DMS53 (cell line): ENCODE results near the gene TC2N.
"Not testable (repeated sequence)": the region's sequence is repeated elsewhere in the genome, so short reads cannot be mapped to it uniquely, and the experiment has no call there.

ENCODE experiments used
- DNase-seq: peaks from one replicate; lab custom pipeline; 2025; lab: John Stamatoyannopoulos, UW

Gene TC2N

GRCh38 chr14:91889477-91890211 is 22.3 kb upstream of the TC2N start:
- no peak for DNase-seq

GRCh38 chr14:91888641-91889476 is 21.5 kb upstream of the TC2N start:
- DNase-seq, result no peak

- DNase-seq, result no peak
These were observed 19.6 kb upstream of the TC2N start for GRCh38 chr14:91886961-91887360.

GRCh38 chr14:91885839-91886238 is 18.5 kb upstream of the TC2N start:
- no peak for DNase-seq

GRCh38 chr14:91885113-91885712 is 17.9 kb upstream of the TC2N start:
- DNase-seq, result no peak

GRCh38 chr14:91884664-91885063 is 17.3 kb upstream of the TC2N start:
- no peak for DNase-seq

GRCh38 chr14:91883753-91884152 is 16.4 kb upstream of the TC2N start:
- no peak for DNase-seq

- no peak for DNase-seq
These were observed 15.4 kb upstream of the TC2N start for GRCh38 chr14:91882776-91883175.

GRCh38 chr14:91882369-91882768 is 15.0 kb upstream of the TC2N start:
- no peak for DNase-seq

GRCh38 chr14:91879196-91879595 is 11.9 kb upstream of the TC2N start:
- DNase-seq, result no peak

- DNase-seq, result no peak
These were observed 10.9 kb upstream of the TC2N start for GRCh38 chr14:91878274-91878673.

GRCh38 chr14:91877376-91877915 is 10.1 kb upstream of the TC2N start:
- no peak for DNase-seq

GRCh38 chr14:91876492-91876891 is 9.2 kb upstream of the TC2N start:
- no peak for DNase-seq

- peak; percentile 77 for DNase-seq
These were observed 8.4 kb upstream of the TC2N start for GRCh38 chr14:91875525-91876286.

- peak; percentile 35 for DNase-seq
These were observed 6.4 kb upstream of the TC2N start for GRCh38 chr14:91873471-91874415.

- DNase-seq, result peak; percentile 58
These were observed 5.5 kb upstream of the TC2N start for GRCh38 chr14:91872517-91873470.

GRCh38 chr14:91872011-91872501 is 4.7 kb upstream of the TC2N start:
- DNase-seq, result peak; percentile 38

GRCh38 chr14:91871401-91871800 is 4.1 kb upstream of the TC2N start:
- DNase-seq, result not testable (repeated sequence)

- no peak for DNase-seq
These were observed 3.6 kb upstream of the TC2N start for GRCh38 chr14:91870890-91871289.
